Heart right ventricle (tissue), 16 donors: ENCODE results near the gene ATRNL1. TPM values are rescaled to one million over a fixed set of nuclear protein-coding genes. Genes with fewer than 3 reads are reported as not detected.
A peak's percentile ranks its signal among the peaks of the same experiment; 100 is the strongest.
"Not testable (repeated sequence)": the region's sequence is repeated elsewhere in the genome, so short reads cannot be mapped to it uniquely, and the experiment has no call there.

Experiments
- ATAC-seq, 8 donors: fragments of 200-7000 bp; cut with Tn5 transposase; one replicate each; pipeline ENCODE4 v1.9.1; 2020; ENCODE audit warnings: mild to moderate bottlenecking in 8 of 8, moderate library complexity in 8 of 8, moderate number of reproducible peaks in 1 of 8
- DNase-seq, 2 donors: peaks; one replicate each; pipeline ENCODE4 v3.0.0-alpha.2; 2020
- H3K27ac ChIP-seq, 10 donors: fragments of 200-600 bp; sonication (generic) in 2 of 10; one replicate each; pipeline versions ENCODE4 v1.5.0 to v1.8.0; 2020 to 2022; ENCODE audit warnings: mild to moderate bottlenecking in 3 of 10
- H3K27me3 ChIP-seq, 7 donors: fragments of 200-600 bp; one replicate each; pipeline ENCODE4 v1.8.0; 2021 to 2022; ENCODE audit warnings: mild to moderate bottlenecking in 2 of 7
- H3K36me3 ChIP-seq, 9 donors: fragments of 200-600 bp; sonication (generic) in 1 of 9; one replicate each; pipeline versions ENCODE4 v1.5.0 to v1.8.0; 2020 to 2022; ENCODE audit warnings: mild to moderate bottlenecking in 2 of 9
- H3K4me1 ChIP-seq, 9 donors: fragments of 200-600 bp; sonication (generic) in 1 of 9; one replicate each; pipeline versions ENCODE4 v1.5.0 to v1.8.0; 2020 to 2022; ENCODE audit warnings: mild to moderate bottlenecking in 4 of 9
- H3K4me3 ChIP-seq, 10 donors: fragments of 200-600 bp; sonication (generic) in 2 of 10; one replicate each; pipeline versions ENCODE4 v1.5.0 to v1.8.0; 2020 to 2022; ENCODE audit warnings: mild to moderate bottlenecking in 7 of 10, moderate library complexity in 2 of 10
- H3K9me3 ChIP-seq, 11 donors: fragments of 200-600 bp in 10 of 11; sonication (generic) in 2 of 11; one replicate each; pipeline versions ENCODE4 v1.5.0 to v1.8.0; 2013 to 2022; ENCODE audit warnings: mild to moderate bottlenecking in 2 of 11, control low read depth in 1 of 11, moderate library complexity in 1 of 11
- WGBS, 2 donors: extraction: QIAGEN DNeasy Blood & Tissue Kit; methylation state at CpG; one replicate each; pipeline ENCODE4 v1.1.7; 2013; ENCODE audit warnings: inconsistent platforms in 1 of 2; 5-methylcytosine and 5-hydroxymethylcytosine counted together
- intact Hi-C, 10 donors: fragments of 100-400 bp; cut with DNase I; formaldehyde crosslinking; loops; one replicate each; pipeline versions ENCODE4 v1.11.1 to v1.14.2; 2022
- polyA plus RNA-seq, 2 donors: library from polyadenylated mRNA; stranded (reverse); fragments of 200-250 nt; gene quantifications; one replicate each; pipeline ENCODE4 v1.2.3, GENCODE V29; 2013
- total RNA-seq, 10 donors: library from RNA; stranded (reverse); fragmentation: NEBNext Ultra II Directional in 3 of 10; extraction: Animal tissue kit (Norgen Biotek cat#: 25700) in 3 of 10; gene quantifications; one replicate each; pipeline versions ENCODE4 v1.2.1 to v1.2.4, GENCODE V29; 2021 to 2023
- TF ChIP-seq, protein P1 (sequence below), 9 donors: fragments of 200-600 bp; sonication (generic) in 2 of 9; IDR thresholded peaks; one replicate each; pipeline versions ENCODE4 v1.5.0 to v1.8.0; 2021 to 2022; ENCODE audit warnings: antibody characterized with exemption in 9 of 9, mild to moderate bottlenecking in 5 of 9, moderate library complexity in 1 of 9
- donor health status: Arrhythmogenic right ventricular cardiomyopathy.
- donor health status: ischemic (EF 13 %, LVEDD 7.1; RV severe dilation, severe dysfunction).
- donor health status: healthy with polysubstance abuse.
- donor health status: DM: no; HTN: yes; CAD: no.
- donor health status: DM: no; HTN: no; CAD: no.
- donor health status: ischemic (EF 25% LVEDD 6.9; RV normal size, moderate dysfunction).
- donor health status: ischemic (EF 25% LVEDD 5.7; RV mildly dilated, moderate dysfunction).
- donor health status: healthy.
- donor health status: DM: yes; HTN: yes; CAD: no.
- donor health status: Ischemic cardiomyopathy.
- donor health status: ischemic (EF 35%, LVEDD 5.7; RV mildly dilated, moderate dysfunction).
- donor health status: nonischemic (EF 11% LVEDD 7.7; RV severe dilation, severe dysfunction).
- donor health status: DM: yes; HTN: yes; CAD: no.
- donor health status: PGD.
- donor health status: ischemic (EF 29% LVEDD 5.4; RV normal size, mild dysfunction).
- donor health status: nonischemic (EF 23%, LVEDD 6.1; RV moderate dilation, normal function).

The ATRNL1 gene
- total and polyA plus RNA-seq, 12 donors: 0.06 to 22.4 (median 8.1) TPM; not detected in 1

DNA sequence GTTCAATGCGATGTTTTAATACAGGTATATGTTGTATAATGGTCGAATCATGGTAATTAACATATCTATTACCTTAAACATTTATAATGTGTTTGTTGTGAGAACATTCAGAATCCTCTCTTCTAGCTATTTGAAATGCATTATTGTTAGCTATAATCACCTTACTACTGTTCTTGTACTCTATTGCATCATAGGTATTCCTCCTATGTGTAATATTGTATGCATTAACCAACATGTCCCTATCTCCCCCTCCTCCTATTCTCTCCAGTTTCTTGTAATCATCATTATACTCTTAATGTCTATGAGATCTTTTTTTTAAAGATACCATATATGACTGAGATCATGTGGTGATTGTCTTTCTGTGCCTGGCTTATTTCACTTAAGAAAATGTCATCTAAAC lies 235.2 kb downstream of the ATRNL1 start:
- DNase-seq (no peak), ATAC-seq (no peak)
- no peak overlapping the region for H3K27ac ChIP-seq
- peaks cover 0 to 11% (median 0%) of the 10 kb centered on the region in 11 donors for H3K9me3 ChIP-seq
- H3K27me3 ChIP-seq: no peaks in the 10 kb centered on the region
- intact Hi-C loops: no loop called here
- no peaks in the 10 kb centered on the region for H3K36me3 ChIP-seq
- TF ChIP-seq, protein P1, sequence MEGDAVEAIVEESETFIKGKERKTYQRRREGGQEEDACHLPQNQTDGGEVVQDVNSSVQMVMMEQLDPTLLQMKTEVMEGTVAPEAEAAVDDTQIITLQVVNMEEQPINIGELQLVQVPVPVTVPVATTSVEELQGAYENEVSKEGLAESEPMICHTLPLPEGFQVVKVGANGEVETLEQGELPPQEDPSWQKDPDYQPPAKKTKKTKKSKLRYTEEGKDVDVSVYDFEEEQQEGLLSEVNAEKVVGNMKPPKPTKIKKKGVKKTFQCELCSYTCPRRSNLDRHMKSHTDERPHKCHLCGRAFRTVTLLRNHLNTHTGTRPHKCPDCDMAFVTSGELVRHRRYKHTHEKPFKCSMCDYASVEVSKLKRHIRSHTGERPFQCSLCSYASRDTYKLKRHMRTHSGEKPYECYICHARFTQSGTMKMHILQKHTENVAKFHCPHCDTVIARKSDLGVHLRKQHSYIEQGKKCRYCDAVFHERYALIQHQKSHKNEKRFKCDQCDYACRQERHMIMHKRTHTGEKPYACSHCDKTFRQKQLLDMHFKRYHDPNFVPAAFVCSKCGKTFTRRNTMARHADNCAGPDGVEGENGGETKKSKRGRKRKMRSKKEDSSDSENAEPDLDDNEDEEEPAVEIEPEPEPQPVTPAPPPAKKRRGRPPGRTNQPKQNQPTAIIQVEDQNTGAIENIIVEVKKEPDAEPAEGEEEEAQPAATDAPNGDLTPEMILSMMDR (IDR thresholded peaks at IDR 0.05): no peak
- H3K4me1 ChIP-seq: no peaks in the 10 kb centered on the region
- no peak overlapping the region for H3K4me3 ChIP-seq
- 79 to 86% methylated on average over 2 of the region's 2 CpGs for WGBS, 2 donors

DNA sequence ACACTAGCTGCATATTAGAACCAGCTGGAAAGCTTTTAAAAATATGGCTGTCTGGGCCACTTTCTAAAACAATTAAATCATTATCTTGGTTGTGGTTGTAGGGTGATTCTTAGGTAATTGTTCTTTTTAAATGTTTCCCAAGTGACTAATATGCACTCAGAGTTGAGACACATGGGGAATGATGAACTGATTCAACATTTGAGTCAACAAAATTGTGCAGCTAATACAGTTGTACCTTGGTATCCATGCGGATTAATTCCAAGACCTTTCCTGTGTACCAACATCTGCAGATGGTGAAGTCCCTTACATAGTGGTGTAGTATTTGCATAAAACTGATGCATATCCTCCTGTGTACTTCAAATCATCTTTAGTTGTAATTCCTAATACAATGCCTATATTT lies 242.2 kb downstream of the ATRNL1 start:
- ATAC-seq: no peak
- DNase-seq: no peak
- TF ChIP-seq, protein P1 (IDR thresholded peaks at IDR 0.05): no peak

DNA sequence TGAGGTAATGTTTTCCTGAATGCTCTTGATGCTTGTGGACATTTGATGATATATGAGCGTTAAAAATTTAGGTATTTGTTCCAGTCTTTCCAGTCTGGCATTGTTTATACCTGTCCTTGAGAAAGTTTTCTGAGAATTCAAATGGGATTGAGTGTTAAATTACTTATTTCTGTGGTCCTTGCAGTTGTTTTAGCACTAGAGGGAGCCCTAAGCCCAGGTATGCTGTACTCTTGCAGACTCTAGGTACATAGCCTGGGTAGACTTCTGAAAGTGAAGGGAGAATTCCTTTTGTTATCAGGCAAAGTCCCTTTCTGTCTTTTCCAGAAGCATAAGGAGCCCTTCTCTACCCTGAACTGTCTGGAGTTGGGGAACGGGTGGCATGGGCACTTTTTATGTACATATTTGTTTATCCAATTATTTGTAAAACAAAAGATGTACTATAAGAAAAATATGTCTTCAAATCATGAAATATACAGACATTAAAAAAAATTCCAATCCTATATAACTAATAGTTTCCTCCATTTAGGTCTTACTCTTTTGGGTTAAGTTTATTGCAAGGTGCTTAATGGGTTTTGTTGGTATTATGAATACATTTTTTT lies 262.1 kb downstream of the ATRNL1 start:
- no peak overlapping the region for H3K27ac ChIP-seq
- no peak overlapping the region for H3K4me3 ChIP-seq
- H3K36me3 ChIP-seq: no peaks in the 10 kb centered on the region
- ATAC-seq: peak in 1 of 8 donors; percentile 53
- H3K4me1 ChIP-seq: no peaks in the 10 kb centered on the region
- WGBS, 2 donors: 3 to 8% methylated on average over 2 of the region's 2 CpGs
- no peak for DNase-seq
- H3K9me3 ChIP-seq: peaks cover 0 to 17% (median 0%) of the 10 kb centered on the region in 11 donors
- H3K27me3 ChIP-seq: no peaks in the 10 kb centered on the region
- TF ChIP-seq, protein P1 (IDR thresholded peaks at IDR 0.05): peak; percentile 11 to 57 (median 49)
- intact Hi-C loops: loop anchor here in 7 of 10 donors (5.0 to 10.0 kb wide), 2 partner anchors 1030 to 1032 kb away; no protein-coding TSS in a partner anchor

More for the DNA sequence above, 242.2 kb downstream of the ATRNL1 start:
- H3K27me3 ChIP-seq: no peaks in the 10 kb centered on the region
- intact Hi-C loops: no loop called here
- no peaks in the 10 kb centered on the region for H3K4me1 ChIP-seq
- H3K27ac ChIP-seq: no peak overlapping the region
- no peak overlapping the region for H3K4me3 ChIP-seq
- H3K9me3 ChIP-seq: peaks cover 0 to 9% (median 0%) of the 10 kb centered on the region in 11 donors
- 89 to 96% methylated on average over 1 of the region's 1 CpG for WGBS, 2 donors
- H3K36me3 ChIP-seq: no peaks in the 10 kb centered on the region

DNA sequence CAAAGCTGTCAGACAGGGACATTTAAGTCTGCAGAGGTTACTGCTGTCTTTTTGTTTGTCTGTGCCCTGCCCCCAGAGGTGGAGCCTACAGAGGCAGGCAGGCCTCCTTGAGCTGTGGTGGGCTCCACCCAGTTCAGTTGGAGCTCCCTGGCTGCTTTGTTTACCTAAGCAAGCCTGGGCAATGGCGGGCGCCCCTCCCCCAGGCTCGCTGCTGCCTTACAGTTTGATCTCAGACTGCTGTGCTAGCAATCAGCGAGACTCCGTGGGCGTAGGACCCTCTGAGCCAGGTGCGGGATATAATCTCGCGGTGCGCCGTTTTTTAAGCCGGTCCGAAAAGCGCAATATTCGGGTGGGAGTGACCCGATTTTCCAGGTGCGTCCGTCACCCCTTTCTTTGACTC lies 274.8 kb downstream of the ATRNL1 start:
- intact Hi-C loops, H3K27me3 ChIP-seq, ATAC-seq, H3K4me1 ChIP-seq, DNase-seq, H3K36me3 ChIP-seq, H3K27ac ChIP-seq, H3K4me3 ChIP-seq: not testable (repeated sequence)
- 89 to 91% methylated on average over 18 of the region's 18 CpGs for WGBS, 2 donors
- H3K9me3 ChIP-seq: peaks cover 0 to 29% (median 0%) of the 10 kb centered on the region in 11 donors

DNA sequence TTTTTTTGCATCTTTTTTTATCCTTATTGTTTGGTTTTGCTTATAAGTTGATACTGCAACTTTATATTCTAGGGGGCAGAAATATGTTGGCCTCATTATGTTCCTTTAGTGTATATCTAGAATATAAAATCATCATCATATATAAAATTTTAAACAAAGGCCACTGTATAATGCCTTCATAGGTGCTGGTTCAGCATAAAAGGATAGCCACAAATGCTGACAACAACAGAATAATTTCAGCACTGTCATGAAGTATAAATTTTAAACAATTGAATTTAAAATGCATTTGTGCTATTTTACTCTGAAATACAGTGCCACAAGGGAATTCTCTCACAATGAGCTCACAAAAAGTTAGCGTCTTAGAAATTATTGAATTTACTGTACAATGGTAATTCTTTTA lies 285.9 kb downstream of the ATRNL1 start:
- H3K4me1 ChIP-seq: no peaks in the 10 kb centered on the region
- no peak for ATAC-seq
- no peak for DNase-seq
- H3K27ac ChIP-seq: no peak overlapping the region
- no peak overlapping the region for H3K4me3 ChIP-seq
- intact Hi-C loops: loop anchor here in 1 of 10 donors (10.0 kb wide), 1 partner anchor 1126 kb away; no protein-coding TSS in a partner anchor
- H3K9me3 ChIP-seq: peaks cover 0 to 38% (median 9%) of the 10 kb centered on the region in 11 donors
- 85 to 90% methylated on average over 1 of the region's 1 CpG for WGBS, 2 donors
- TF ChIP-seq, protein P1 (IDR thresholded peaks at IDR 0.05): no peak
- no peaks in the 10 kb centered on the region for H3K27me3 ChIP-seq
- no peaks in the 10 kb centered on the region for H3K36me3 ChIP-seq
